Sigmoid colon (tissue), 7 donors: Measurements from ENCODE around the gene SOBP. TPM values are rescaled to one million over a fixed set of nuclear protein-coding genes. Genes with fewer than 3 reads are reported as not detected.

Experiments
- DNase-seq: peaks from one replicate; pipeline ENCODE4 v3.0.0-alpha.2; 2019
- H3K27ac ChIP-seq, 4 donors: fragments of 200-600 bp; sonication (generic); one replicate each; pipeline ENCODE4 v1.5.1; 2016 to 2019; ENCODE audit warnings: mild to moderate bottlenecking in 1 of 4
- H3K27me3 ChIP-seq, 3 donors: fragments of 200-600 bp; sonication (generic); one replicate each; pipeline ENCODE4 v1.5.1; 2019; ENCODE audit warnings: mild to moderate bottlenecking in 1 of 3
- H3K36me3 ChIP-seq, 4 donors: fragments of 200-600 bp; sonication (generic); one replicate each; pipeline ENCODE4 v1.5.1; 2016 to 2019
- H3K4me1 ChIP-seq, 4 donors: fragments of 200-600 bp; sonication (generic); one replicate each; pipeline ENCODE4 v1.5.1; 2017 to 2019
- H3K4me3 ChIP-seq, 4 donors: fragments of 200-600 bp; sonication (generic); one replicate each; pipeline ENCODE4 v1.5.1; 2017 to 2019; ENCODE audit warnings: mild to moderate bottlenecking in 2 of 4, moderate library complexity in 1 of 4
- H3K9me3 ChIP-seq, 4 donors: fragments of 200-600 bp in 3 of 4; sonication (generic) in 3 of 4; one replicate each; pipeline versions ENCODE4 v1.5.1 to v1.6.1; 2013 to 2019
- CTCF ChIP-seq, 4 experiments: fragments of 450-650 bp in 3 of 4; fragments of 200-600 bp in 1 of 4; IDR thresholded peaks; one replicate each; pipeline ENCODE4 v1.5.1; 2016 to 2019; ENCODE audit warnings: antibody characterized with exemption in 4 of 4, mild to moderate bottlenecking in 3 of 4, moderate library complexity in 2 of 4
- EP300 ChIP-seq, 4 donors: sonication (generic); formaldehyde crosslinking; IDR thresholded peaks; one replicate each; pipeline ENCODE4 v1.6.1; 2017; ENCODE audit warnings: antibody characterized with exemption in 4 of 4
- POLR2A ChIP-seq, 2 donors: fragments of 450-650 bp; IDR thresholded peaks; one replicate each; pipeline ENCODE4 v1.6.1; 2016; ENCODE audit warnings: antibody characterized with exemption in 2 of 2, mild to moderate bottlenecking in 2 of 2, moderate library complexity in 2 of 2
- POLR2AphosphoS5 ChIP-seq, 4 donors: sonication (generic); formaldehyde crosslinking; IDR thresholded peaks; one replicate each; pipeline ENCODE4 v1.6.1; 2017; ENCODE audit warnings: antibody characterized with exemption in 4 of 4
- WGBS, 2 donors: extraction: QIAGEN DNeasy Blood & Tissue Kit; methylation state at CpG; one replicate each; pipeline ENCODE4 v1.1.7; 2013; 5-methylcytosine and 5-hydroxymethylcytosine counted together
- intact Hi-C: fragments of 100-400 bp; cut with DNase I; formaldehyde crosslinking; loops from one replicate; pipeline ENCODE4 v1.15.1; 2023
- polyA plus RNA-seq, 3 donors: library from polyadenylated mRNA; stranded (reverse); fragments of 200-250 nt; gene quantifications; one replicate each; pipeline ENCODE4 v1.2.3, GENCODE V29; 2013
- total RNA-seq, 4 donors: library from RNA; depleted of rRNA; stranded (reverse); fragments of >200 nt; gene quantifications; one replicate each; pipeline ENCODE4 v1.1.0, GENCODE V29; 2016
- donor health status: healthy with polysubstance abuse.
- donor health status: Bipolar disorder and iron deficiency.
- donor health status: healthy.

SOBP gene
- total and polyA plus RNA-seq, 7 donors = 1.2 to 38.5 (median 16.8) TPM

- intact Hi-C loops = no loop called here
- DNase-seq = no peak
- Histone ChIP-seq H3K27ac (peak overlapping the region in 2 of 4 donors; percentile 17 to 39), H3K36me3 (peaks cover 0 to 3% (median 0%) of the 10 kb centered on the region in 4 donors), H3K4me3 (no peak overlapping the region), H3K27me3 (no peaks in the 10 kb centered on the region), H3K9me3 (no peaks in the 10 kb centered on the region), H3K4me1 (peaks cover 0 to 22% (median 19%) of the 10 kb centered on the region in 4 donors)
- no peak for TF ChIP-seq CTCF (IDR thresholded peaks at IDR 0.05)
- no peak for TF ChIP-seq POLR2A (IDR thresholded peaks at IDR 0.05)
- no peak for TF ChIP-seq POLR2AphosphoS5 (IDR thresholded peaks at IDR 0.05)
- no peak for TF ChIP-seq EP300 (IDR thresholded peaks at IDR 0.05)
- 79 to 82% methylated on average over 14 of the region's 14 CpGs for WGBS, 2 donors
These were observed 151.6 kb downstream of the SOBP start for GRCh38 chr6:107641500-107641941.

- no peak for TF ChIP-seq POLR2AphosphoS5 (IDR thresholded peaks at IDR 0.05)
- no peak for TF ChIP-seq CTCF (IDR thresholded peaks at IDR 0.05)
- no peak for TF ChIP-seq POLR2A (IDR thresholded peaks at IDR 0.05)
- no peak for TF ChIP-seq EP300 (IDR thresholded peaks at IDR 0.05)
- intact Hi-C loops = no loop called here
These were observed 152.4 kb downstream of the SOBP start for GRCh38 chr6:107642095-107642860.

GRCh38 chr6:107642861-107643328, 153.0 kb downstream of the SOBP start:
- Histone ChIP-seq H3K4me3 (no peak overlapping the region), H3K4me1 (peaks cover 0 to 33% (median 29%) of the 10 kb centered on the region in 4 donors), H3K27ac (no peak overlapping the region), H3K27me3 (no peaks in the 10 kb centered on the region), H3K9me3 (no peaks in the 10 kb centered on the region), H3K36me3 (no peaks in the 10 kb centered on the region)
- DNase-seq = no peak
- TF ChIP-seq POLR2A (IDR thresholded peaks at IDR 0.05) = no peak
- TF ChIP-seq EP300 (IDR thresholded peaks at IDR 0.05) = no peak
- TF ChIP-seq POLR2AphosphoS5 (IDR thresholded peaks at IDR 0.05) = no peak
- TF ChIP-seq CTCF (IDR thresholded peaks at IDR 0.05) = no peak
- WGBS, 2 donors = 67 to 79% methylated on average over 3 of the region's 3 CpGs
- intact Hi-C loops = no loop called here

More at GRCh38 chr6:107642095-107642860, 152.4 kb downstream of the SOBP start:
- peaks cover 0 to under 1% (median 0%) of the 10 kb centered on the region in 4 donors for H3K36me3 ChIP-seq
- H3K9me3 ChIP-seq = no peaks in the 10 kb centered on the region
- H3K4me1 ChIP-seq = peaks cover 0 to 27% (median 23%) of the 10 kb centered on the region in 4 donors
- 58 to 61% methylated on average over 3 of the region's 3 CpGs for WGBS, 2 donors
- DNase-seq = no peak
- no peaks in the 10 kb centered on the region for H3K27me3 ChIP-seq
- H3K27ac ChIP-seq = peak overlapping the region in 1 of 4 donors; percentile 17
- H3K4me3 ChIP-seq = no peak overlapping the region

- TF ChIP-seq EP300 (IDR thresholded peaks at IDR 0.05) (no peak), POLR2AphosphoS5 (IDR thresholded peaks at IDR 0.05) (no peak), CTCF (IDR thresholded peaks at IDR 0.05) (no peak), POLR2A (IDR thresholded peaks at IDR 0.05) (no peak)
- Histone ChIP-seq H3K9me3 (no peaks in the 10 kb centered on the region), H3K27me3 (no peaks in the 10 kb centered on the region), H3K27ac (no peak overlapping the region), H3K4me1 (peaks cover 0 to 43% (median 37%) of the 10 kb centered on the region in 4 donors), H3K4me3 (no peak overlapping the region), H3K36me3 (no peaks in the 10 kb centered on the region)
- DNase-seq = no peak
- intact Hi-C loops = no loop called here
- 88 to 92% methylated on average over 1 of the region's 1 CpG for WGBS, 2 donors
These were observed 154.6 kb downstream of the SOBP start for GRCh38 chr6:107644513-107644912.
